Measurements from ENCODE around the gene GINS2.

DNA sequence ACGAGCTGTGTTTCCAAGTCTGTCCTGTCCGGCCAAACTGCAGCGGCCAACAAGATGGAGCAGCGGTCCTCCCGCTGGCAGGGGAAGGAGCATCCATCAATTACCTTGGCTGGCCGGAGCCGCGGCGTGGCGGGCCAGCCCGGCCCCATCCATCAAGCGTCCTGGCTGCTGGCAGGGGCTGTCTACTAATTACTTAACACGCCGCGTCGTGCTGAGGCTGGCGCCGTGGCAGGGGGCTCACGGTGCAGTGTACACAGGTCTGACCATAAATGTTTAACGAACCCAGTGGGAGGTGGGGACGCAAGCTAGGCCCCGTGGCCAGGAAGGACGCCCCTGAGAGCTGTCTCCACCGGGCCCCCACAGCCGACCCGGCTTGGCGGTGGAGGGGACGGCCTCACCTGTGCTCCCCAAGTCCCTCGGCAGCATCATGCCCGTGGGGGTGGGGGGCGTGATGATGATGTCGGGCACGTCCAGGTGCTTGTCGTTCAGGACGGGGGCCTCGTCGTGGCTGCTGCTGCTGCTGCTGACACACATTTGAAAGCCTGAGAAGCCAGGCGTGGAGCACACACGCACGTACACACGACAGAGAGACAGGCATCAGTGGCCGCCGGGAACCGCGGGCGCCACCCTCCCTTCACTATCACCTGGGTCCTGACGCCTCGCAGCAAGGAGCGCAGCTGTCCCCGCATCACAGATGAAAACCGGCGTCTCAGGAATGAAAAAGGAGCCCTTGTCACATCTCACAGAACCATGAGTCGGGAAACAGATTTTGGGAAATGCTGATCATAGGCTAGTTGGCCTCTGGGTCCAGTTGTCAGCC, 21.2 kb upstream of the GINS2 start:
- TF ChIP-seq, protein P1, sequence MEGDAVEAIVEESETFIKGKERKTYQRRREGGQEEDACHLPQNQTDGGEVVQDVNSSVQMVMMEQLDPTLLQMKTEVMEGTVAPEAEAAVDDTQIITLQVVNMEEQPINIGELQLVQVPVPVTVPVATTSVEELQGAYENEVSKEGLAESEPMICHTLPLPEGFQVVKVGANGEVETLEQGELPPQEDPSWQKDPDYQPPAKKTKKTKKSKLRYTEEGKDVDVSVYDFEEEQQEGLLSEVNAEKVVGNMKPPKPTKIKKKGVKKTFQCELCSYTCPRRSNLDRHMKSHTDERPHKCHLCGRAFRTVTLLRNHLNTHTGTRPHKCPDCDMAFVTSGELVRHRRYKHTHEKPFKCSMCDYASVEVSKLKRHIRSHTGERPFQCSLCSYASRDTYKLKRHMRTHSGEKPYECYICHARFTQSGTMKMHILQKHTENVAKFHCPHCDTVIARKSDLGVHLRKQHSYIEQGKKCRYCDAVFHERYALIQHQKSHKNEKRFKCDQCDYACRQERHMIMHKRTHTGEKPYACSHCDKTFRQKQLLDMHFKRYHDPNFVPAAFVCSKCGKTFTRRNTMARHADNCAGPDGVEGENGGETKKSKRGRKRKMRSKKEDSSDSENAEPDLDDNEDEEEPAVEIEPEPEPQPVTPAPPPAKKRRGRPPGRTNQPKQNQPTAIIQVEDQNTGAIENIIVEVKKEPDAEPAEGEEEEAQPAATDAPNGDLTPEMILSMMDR (IDR thresholded peaks at IDR 0.05), result no peak
- TF ChIP-seq POLR2A (IDR thresholded peaks at IDR 0.05), result no peak
